MG63 (cell line): ENCODE measurements around the gene FRS3. TPM values are rescaled to one million over a fixed set of nuclear protein-coding genes. Genes with fewer than 3 reads are reported as not detected.
"Not testable (repeated sequence)": the region's sequence is repeated elsewhere in the genome, so short reads cannot be mapped to it uniquely, and the experiment has no call there.

Source experiments
- DNase-seq: peaks from one replicate; pipeline ENCODE4 v3.0.0-alpha.2; 2020
- H3K27me3 ChIP-seq: fragments of 250-450 bp; sonication (Bioruptor Pico); 2 replicates; pipeline ENCODE4 v1.5.1; 2020; ENCODE audit warnings: mild to moderate bottlenecking, moderate library complexity
- H3K36me3 ChIP-seq: fragments of 250-450 bp; sonication (Bioruptor Pico); 2 replicates; pipeline ENCODE4 v1.5.1; 2020; ENCODE audit warnings: mild to moderate bottlenecking, moderate library complexity
- H3K4me3 ChIP-seq: fragments of 250-450 bp; sonication (Bioruptor Pico); 2 replicates; pipeline ENCODE4 v1.5.1; 2020; ENCODE audit warnings: mild to moderate bottlenecking, moderate library complexity
- H3K9me3 ChIP-seq: fragments of 250-450 bp; sonication (Bioruptor Pico); 2 replicates; pipeline ENCODE4 v1.5.1; 2020; ENCODE audit warnings: mild to moderate bottlenecking, moderate library complexity
- total RNA-seq: library from RNA; depleted of rRNA; stranded (reverse); fragments of >200 nt; shearing (Covaris generic); gene quantifications from 2 replicates; pipeline ENCODE4 v1.2.3, GENCODE V29; 2014; ENCODE audit warnings: low replicate concordance

Gene FRS3
- total RNA-seq, 1 experiment from 2014 or later, result 0.49 TPM

DNA sequence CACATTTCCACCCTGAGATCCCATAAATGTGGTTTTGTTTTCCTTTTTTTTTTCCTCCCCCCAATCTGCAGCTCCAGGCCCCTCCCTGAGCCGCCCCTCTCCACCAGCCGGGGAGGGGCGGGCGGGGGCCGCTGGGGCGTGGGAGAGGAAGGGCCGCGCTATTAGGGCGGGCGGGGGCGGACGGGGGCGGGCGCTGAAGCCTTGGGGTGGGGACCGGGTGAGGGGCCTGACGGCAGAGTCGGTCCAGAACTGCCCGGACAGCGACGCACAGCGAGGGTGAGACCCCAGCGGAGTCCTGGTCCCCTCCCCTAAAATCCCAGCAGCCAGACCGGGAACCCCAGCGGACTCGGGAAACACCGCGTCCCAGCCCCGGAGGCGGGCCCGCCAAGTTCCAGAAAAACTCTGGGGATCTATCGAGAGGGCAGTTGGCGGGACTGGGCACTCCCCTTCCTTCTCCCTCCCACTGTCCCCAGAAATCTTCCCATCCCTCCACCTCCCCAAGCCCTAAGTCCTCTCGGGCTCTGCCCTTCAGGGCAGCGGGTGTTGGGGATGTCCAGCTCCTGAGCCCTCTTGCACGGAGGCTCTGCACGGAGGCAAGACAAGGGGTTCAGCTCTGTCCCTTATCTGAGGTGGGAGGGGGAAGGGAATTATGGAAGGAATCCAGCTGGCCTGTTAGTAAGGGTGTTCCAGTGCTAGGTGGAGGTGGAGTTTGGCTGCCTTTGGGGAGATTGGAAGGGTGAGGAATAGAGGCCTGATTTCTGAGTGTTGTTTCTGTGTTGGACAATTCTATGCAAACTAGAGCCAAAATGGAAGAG, 1.1 kb upstream of the FRS3 start, which contains the start of gene PRICKLE4:
Gene PRICKLE4, plus strand, starts transcription at position 232 of the 815 bp plus-strand sequence. CDS start 2,692 bp downstream, outside the sequence.
- no peaks in the 10 kb centered on the region for H3K27me3 ChIP-seq
- H3K4me3 ChIP-seq, result peak within 1 kb of the TSS; percentile 53
- H3K9me3 ChIP-seq, result no peaks in the 10 kb centered on the region
- no peaks in the 10 kb centered on the region for H3K36me3 ChIP-seq
- peak; percentile 18 for DNase-seq

DNA sequence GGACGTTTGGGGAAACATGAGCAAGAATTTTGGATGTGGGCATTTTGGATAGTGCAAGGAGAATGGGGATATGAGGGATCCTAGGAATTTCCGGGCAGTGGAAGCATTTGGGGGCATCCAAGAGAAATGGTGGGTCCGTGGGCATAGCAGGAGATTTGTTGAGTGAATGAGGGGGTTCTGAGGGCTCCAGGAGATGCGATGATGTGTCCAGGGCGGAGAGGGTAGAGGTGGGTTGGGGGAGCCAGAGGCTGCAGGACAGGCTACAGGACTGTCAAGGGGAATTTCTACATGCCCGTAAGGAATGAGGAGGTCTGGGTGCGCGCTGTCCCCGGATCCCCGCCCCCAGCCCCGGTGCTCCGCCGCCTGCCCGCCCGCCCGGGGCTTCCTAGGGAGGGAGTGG, 364 bp downstream of the FRS3 start:
- H3K4me3 ChIP-seq, result peak overlapping the region; percentile 53
- H3K9me3 ChIP-seq, result no peaks in the 10 kb centered on the region
- H3K36me3 ChIP-seq, result no peaks in the 10 kb centered on the region
- no peaks in the 10 kb centered on the region for H3K27me3 ChIP-seq
- no peak for DNase-seq

DNA sequence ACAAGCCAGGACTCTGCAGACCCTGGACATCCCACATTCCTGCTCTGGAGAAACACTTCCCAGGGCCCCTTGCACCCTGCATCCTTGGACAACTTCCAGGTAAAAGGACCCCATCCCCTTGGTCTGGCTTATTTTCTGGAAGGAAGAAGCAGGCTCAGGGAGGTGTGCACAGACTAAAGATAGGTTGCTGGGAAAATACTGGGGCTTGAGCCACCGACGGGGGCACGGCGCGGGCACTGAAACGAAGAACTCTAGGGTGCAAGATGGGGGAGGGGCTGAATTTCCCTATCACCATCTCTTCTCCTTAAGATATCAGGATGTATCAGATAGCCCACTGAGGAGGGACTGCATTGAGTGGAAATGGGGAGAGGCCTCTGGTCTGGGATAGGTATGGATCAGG, 805 bp downstream of the FRS3 start:
- Histone ChIP-seq H3K27me3 (no peaks in the 10 kb centered on the region), H3K9me3 (no peaks in the 10 kb centered on the region), H3K36me3 (no peaks in the 10 kb centered on the region), H3K4me3 (peak overlapping the region; percentile 53)
- no peak for DNase-seq

DNA sequence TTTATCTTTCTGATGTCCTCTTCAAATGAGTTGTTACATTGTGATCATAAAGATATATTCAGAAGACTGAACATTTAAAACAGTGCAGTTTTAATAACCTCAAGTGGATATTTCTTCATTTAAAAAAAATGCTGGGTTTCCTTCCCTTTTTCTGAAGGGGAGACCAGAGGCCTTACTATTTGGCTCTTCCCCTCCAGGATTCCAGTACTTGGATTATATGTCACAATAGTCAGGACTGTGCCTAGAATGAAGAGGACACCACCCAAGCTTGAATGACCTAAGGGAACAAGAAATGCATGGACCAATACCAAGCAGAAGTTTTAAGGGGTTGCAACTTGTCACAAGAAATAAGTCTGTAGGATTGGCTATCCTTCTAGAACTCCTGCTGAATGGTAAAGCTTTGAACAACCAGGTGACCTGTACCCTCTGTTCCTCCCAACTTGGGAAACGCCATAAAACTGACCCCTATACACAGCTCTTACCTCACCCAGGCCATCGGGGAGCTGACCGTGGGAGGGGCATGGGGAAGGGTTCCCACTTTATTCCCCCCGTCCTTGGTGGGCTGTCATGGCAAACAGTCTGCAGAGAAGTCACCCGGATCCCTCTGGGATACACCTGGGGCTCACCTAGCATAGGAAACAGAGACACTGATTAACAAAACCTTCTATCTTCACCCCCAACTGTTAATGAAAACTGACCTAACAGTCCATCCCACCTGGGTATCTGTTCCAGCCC, 2.0 kb downstream of the FRS3 start:
- DNase-seq, result no peak
- H3K9me3 ChIP-seq, result no peaks in the 10 kb centered on the region
- no peaks in the 10 kb centered on the region for H3K27me3 ChIP-seq
- H3K4me3 ChIP-seq, result no peak overlapping the region
- no peaks in the 10 kb centered on the region for H3K36me3 ChIP-seq

DNA sequence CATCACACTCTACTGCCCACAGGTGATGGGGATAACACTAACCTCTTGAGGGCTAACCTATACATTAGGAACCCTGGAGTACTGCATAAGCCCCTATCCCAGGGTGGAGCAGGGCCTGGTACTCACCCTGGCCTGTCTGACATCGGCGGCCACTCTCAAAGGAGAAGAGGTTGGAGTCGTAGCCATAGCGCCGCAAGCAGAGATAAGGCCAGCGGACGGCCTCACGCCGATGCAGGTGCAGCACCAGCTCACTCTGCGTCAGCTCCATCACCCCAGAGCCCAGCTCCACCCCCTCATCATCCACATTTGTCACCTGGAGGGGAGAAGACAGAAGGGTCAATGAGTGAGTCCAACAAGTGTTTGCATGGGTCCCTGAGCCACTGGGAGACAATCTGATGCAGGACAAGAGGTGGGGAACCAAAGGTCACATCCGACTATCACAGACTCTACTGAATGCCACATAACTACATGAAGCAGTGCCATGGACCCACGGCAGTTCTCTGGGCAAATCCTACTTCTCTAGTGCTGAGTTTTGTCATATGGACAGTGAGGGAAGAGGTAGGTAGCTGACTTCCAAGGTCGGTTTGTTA, 4.3 kb downstream of the FRS3 start:
- Histone ChIP-seq H3K9me3 (no peaks in the 10 kb centered on the region), H3K4me3 (no peak overlapping the region)
- DNase-seq, result no peak

GRCh38 chr6:41774841-41775240, 4.9 kb downstream of the FRS3 start:
- H3K36me3 ChIP-seq, result no peaks in the 10 kb centered on the region
- DNase-seq, result peak; percentile 8
- no peak overlapping the region for H3K4me3 ChIP-seq
- H3K27me3 ChIP-seq, result no peaks in the 10 kb centered on the region
- H3K9me3 ChIP-seq, result no peaks in the 10 kb centered on the region

More for the DNA sequence above, 4.3 kb downstream of the FRS3 start:
- Histone ChIP-seq H3K27me3 (no peaks in the 10 kb centered on the region), H3K36me3 (no peaks in the 10 kb centered on the region)

DNA sequence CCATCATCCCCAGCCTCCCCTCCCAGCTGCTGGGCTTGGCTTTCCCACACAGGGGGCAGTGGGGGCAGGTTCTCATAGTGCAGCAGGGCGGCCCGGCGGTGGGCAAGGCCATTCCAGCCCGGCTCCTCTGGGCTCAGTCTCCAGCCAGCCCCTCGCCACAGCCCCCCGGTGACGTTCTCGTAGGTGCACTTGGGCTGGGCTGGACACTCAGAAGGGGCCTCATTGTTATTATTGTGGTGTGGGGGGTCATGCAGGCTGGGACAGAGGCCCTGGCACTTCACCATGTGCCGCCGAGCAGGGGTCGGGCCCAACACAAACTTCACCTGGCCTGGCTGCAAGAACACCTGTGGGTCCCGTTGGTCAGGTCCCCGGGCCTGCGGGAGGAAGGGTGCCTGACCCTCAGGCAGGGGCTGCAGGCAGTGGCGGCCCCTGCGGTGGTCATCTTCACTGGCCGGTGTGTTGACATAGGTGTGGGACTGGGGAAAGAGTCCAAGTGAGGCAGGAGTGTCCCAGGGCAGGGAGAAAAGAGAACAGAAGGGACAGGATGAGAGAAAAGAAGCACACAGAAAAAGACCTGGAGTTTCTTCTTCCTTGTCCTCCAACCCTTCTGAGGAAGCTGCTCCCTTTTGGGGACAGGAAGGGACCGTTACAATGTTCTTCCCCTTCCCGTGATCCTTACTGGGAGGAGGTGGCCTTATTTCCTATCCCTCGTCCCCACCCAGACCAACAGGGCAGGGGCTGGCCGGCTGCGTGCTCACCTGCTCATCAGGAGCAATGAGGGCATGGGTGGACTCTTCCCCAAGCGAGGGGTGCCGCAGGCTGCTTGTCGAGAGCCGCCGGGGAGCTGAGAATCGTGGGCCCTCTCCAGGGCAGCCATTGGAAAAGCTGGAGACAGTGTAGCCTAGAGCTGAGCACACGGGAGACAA, 8.4 kb downstream of the FRS3 start:
- Histone ChIP-seq H3K9me3 (no peaks in the 10 kb centered on the region), H3K36me3 (no peaks in the 10 kb centered on the region), H3K27me3 (no peaks in the 10 kb centered on the region), H3K4me3 (no peak overlapping the region)
- DNase-seq, result no peak

GRCh38 chr6:41770381-41771057, 9.2 kb downstream of the FRS3 start:
- Histone ChIP-seq H3K4me3 (no peak overlapping the region), H3K9me3 (no peaks in the 10 kb centered on the region), H3K27me3 (no peaks in the 10 kb centered on the region), H3K36me3 (no peaks in the 10 kb centered on the region)
- DNase-seq, result no peak

DNA sequence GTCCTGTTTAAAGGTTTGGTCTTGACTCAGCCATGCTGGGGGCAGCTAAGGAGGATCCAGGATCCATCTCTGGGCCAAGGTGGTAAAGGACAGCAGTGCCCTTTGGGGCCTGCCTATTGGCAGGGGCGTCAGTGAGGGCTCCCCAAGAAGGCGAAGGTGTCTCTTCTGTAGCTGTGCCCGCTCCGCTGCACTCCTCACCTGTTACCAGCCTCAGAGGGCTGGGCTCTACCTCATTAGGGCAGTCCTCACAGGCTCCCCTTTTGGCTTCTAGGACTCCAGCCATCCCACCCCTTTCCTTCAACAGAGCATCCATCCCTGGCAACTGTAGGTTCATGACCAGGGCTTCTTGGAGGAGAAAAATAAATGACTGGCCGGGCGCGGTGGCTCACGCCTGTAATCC, 10.3 kb downstream of the FRS3 start:
- H3K9me3 ChIP-seq, result no peaks in the 10 kb centered on the region
- no peak overlapping the region for H3K4me3 ChIP-seq
- DNase-seq, result no peak
- no peaks in the 10 kb centered on the region for H3K27me3 ChIP-seq
- no peaks in the 10 kb centered on the region for H3K36me3 ChIP-seq

- no peak for DNase-seq
- Histone ChIP-seq H3K27me3 (no peaks in the 10 kb centered on the region), H3K36me3 (no peaks in the 10 kb centered on the region), H3K9me3 (no peaks in the 10 kb centered on the region), H3K4me3 (no peak overlapping the region)
These were observed 11.0 kb downstream of the FRS3 start for GRCh38 chr6:41768545-41769308.

DNA sequence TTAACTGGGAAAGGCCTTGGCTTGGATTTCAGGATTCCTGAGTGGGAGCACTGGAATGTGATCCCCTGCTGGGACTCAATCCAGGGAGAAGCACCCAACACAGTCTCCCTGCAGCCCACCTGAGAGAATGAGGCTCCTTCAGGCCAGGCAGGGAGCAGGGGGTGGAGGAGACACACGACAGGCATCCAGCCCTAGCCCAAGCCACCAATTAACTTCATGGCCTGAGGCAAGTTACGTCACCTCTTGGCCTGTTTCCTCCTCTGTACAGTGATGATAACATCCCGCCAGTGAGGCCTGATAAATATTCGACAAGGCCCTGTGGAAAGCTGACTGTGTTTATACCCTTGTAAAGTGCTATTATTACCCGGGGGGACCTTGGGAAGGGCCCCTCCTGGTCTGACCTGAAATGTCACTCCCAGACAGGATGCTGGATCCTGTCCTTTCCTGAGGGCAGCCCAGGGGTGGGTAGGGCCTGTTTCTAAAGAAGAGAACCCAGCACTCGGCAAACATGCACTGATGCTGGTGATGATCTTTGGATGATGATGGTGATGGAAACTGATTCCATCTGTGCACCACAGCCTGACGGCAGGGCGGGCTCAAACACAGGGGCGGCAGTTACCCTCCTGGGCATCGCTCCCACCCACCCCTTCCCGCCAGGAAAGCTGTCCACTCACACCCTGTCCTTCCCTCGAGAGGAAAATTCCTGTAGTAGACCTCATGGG, 12.4 kb downstream of the FRS3 start:
- peak; percentile 64 for DNase-seq
- H3K4me3 ChIP-seq, result no peak overlapping the region
- H3K36me3 ChIP-seq, result no peaks in the 10 kb centered on the region
- H3K27me3 ChIP-seq, result no peaks in the 10 kb centered on the region
- no peaks in the 10 kb centered on the region for H3K9me3 ChIP-seq

DNA sequence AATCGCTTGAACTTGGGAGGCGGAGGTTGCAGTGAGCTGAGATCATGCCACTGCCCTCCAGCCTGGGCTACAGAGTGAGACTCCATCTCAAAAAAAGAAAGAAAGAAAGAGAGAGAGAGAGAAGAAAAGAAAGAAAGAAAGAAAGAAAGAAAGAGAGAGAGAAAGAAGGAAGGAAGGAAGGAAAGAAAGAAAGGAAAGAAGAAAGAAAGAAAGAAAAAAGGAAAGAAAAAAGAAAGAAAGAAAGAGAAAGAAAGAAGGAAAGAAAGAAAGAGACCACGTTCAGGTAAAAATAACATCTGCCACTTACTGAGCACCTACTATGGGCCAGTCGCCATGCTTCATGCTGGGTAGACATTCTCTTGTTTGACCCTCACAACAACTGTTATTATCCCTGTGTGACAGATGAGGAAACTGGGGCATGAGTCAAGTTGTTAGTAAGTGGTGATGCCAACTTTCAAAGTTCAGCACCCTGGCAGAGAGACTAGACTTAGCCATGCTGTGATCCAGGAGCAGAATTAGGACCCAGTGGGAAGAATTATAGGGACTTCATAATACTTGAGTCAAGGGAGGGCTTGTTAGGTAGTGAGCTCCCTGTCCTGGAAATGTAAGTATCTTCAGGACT, 13.5 kb downstream of the FRS3 start:
- not testable (repeated sequence) for H3K4me3 ChIP-seq, H3K36me3 ChIP-seq, H3K27me3 ChIP-seq, H3K9me3 ChIP-seq
- peak; percentile 22 for DNase-seq

GRCh38 chr6:41763470-41763869, 16.2 kb downstream of the FRS3 start:
- H3K27me3 ChIP-seq, result no peaks in the 10 kb centered on the region
- no peak for DNase-seq
- no peaks in the 10 kb centered on the region for H3K36me3 ChIP-seq
- no peak overlapping the region for H3K4me3 ChIP-seq
- H3K9me3 ChIP-seq, result no peaks in the 10 kb centered on the region

DNA sequence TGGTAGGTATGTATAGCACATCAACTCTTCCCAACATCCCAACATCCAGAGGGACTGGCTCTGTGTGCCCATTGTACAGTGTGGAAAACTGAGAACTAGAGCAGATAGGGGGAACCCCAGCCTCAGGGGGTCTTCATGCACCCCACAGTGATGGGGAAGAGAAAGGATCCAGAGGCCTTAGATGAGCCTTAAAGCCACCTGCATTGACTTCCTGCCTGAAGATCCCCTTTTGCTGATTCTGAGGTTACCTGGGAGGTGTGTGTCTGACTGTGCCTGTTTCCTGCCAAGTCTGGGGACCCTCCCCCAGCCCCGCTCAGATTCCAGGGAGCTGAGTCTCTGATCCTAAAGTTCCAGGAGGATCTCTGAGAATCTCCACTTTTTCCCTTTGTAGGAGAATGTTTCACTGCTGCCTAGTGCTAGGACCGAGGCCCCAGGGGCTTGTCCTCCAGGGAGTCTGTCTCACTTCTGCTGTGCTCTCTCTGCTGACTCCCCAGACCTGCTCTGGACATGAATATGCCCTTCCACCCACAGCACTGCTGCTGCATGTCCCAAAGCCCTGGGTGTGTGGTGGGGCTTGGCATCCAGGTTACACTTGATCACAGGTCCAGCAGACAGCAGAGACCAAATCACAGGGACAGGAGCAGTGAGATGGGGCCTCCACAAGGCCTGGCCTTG, 19.7 kb downstream of the FRS3 start:
- no peaks in the 10 kb centered on the region for H3K9me3 ChIP-seq
- H3K36me3 ChIP-seq, result no peaks in the 10 kb centered on the region
- no peak overlapping the region for H3K4me3 ChIP-seq
- no peaks in the 10 kb centered on the region for H3K27me3 ChIP-seq
- DNase-seq, result no peak
